Measurements from ENCODE around the gene ZFPM1.
"Not testable (repeated sequence)": the region's sequence is repeated elsewhere in the genome, so short reads cannot be mapped to it uniquely, and the experiment has no call there.

ZFPM1 gene

GRCh38 chr16:88484505-88485365 is 31.7 kb downstream of the ZFPM1 start:
- DNase-seq, result no peak

- DNase-seq, result not testable (repeated sequence)
These were observed 32.3 kb downstream of the ZFPM1 start for GRCh38 chr16:88485366-88485741.

- DNase-seq, result no peak
These were observed 33.5 kb downstream of the ZFPM1 start for GRCh38 chr16:88486398-88487123.

GRCh38 chr16:88487124-88487432 is 34.0 kb downstream of the ZFPM1 start:
- DNase-seq, result no peak

- DNase-seq, result no peak
These were observed 35.1 kb downstream of the ZFPM1 start for GRCh38 chr16:88487920-88488851.

GRCh38 chr16:88489163-88489741 is 36.2 kb downstream of the ZFPM1 start:
- no peak for DNase-seq

GRCh38 chr16:88491001-88491559 is 38.0 kb downstream of the ZFPM1 start:
- no peak for DNase-seq

- no peak for DNase-seq
These were observed 38.7 kb downstream of the ZFPM1 start for GRCh38 chr16:88491560-88492310.

- DNase-seq, result no peak
These were observed 40.8 kb downstream of the ZFPM1 start for GRCh38 chr16:88493879-88494278.

- DNase-seq, result no peak
These were observed 41.5 kb downstream of the ZFPM1 start for GRCh38 chr16:88494335-88495154.

- no peak for DNase-seq
These were observed 42.2 kb downstream of the ZFPM1 start for GRCh38 chr16:88495268-88495772.

- DNase-seq, result no peak
These were observed 44.7 kb downstream of the ZFPM1 start for GRCh38 chr16:88497561-88498462.

- DNase-seq, result no peak
These were observed 45.6 kb downstream of the ZFPM1 start for GRCh38 chr16:88498576-88499208.

- DNase-seq, result no peak
These were observed 46.2 kb downstream of the ZFPM1 start for GRCh38 chr16:88499292-88499691.

GRCh38 chr16:88499836-88500251 is 46.8 kb downstream of the ZFPM1 start:
- DNase-seq, result no peak

GRCh38 chr16:88500255-88500661 is 47.2 kb downstream of the ZFPM1 start:
- DNase-seq, result no peak

- no peak for DNase-seq
These were observed 49.3 kb downstream of the ZFPM1 start for GRCh38 chr16:88502371-88502770.

- DNase-seq, result no peak
These were observed 49.7 kb downstream of the ZFPM1 start for GRCh38 chr16:88502776-88503280.

GRCh38 chr16:88503374-88503770 is 50.3 kb downstream of the ZFPM1 start:
- DNase-seq, result no peak

Data from NCI-H1694 (cell line).